Islet of Langerhans (tissue), 1 donor: ENCODE results near the gene PRELP.
"Not testable (repeated sequence)": the region's sequence is repeated elsewhere in the genome, so short reads cannot be mapped to it uniquely, and the experiment has no call there.

ENCODE experiments used
- FAIRE-seq: peaks from one replicate; lab custom pipeline; 2011; peaks lifted over from hg19 to GRCh38; lab: Jason Lieb, UNC

PRELP gene

GRCh38 chr1:203454986-203455471, 20.6 kb upstream of the PRELP start:
- FAIRE-seq = no peak

GRCh38 chr1:203455706-203456105, 19.9 kb upstream of the PRELP start:
- no peak for FAIRE-seq

- FAIRE-seq = no peak
Measured at GRCh38 chr1:203456577-203456976, 19.0 kb upstream of the PRELP start.

- no peak for FAIRE-seq
Measured at GRCh38 chr1:203458078-203458477, 17.5 kb upstream of the PRELP start.

- FAIRE-seq = no peak
Measured at GRCh38 chr1:203459671-203460201, 15.9 kb upstream of the PRELP start.

GRCh38 chr1:203461717-203462116, 13.9 kb upstream of the PRELP start:
- no peak for FAIRE-seq

GRCh38 chr1:203462143-203462542, 13.5 kb upstream of the PRELP start:
- no peak for FAIRE-seq

- no peak for FAIRE-seq
Measured at GRCh38 chr1:203462878-203463277, 12.7 kb upstream of the PRELP start.

- no peak for FAIRE-seq
Measured at GRCh38 chr1:203463469-203464062, 12.0 kb upstream of the PRELP start.

GRCh38 chr1:203464226-203464625, 11.4 kb upstream of the PRELP start:
- FAIRE-seq = no peak

- FAIRE-seq = no peak
Measured at GRCh38 chr1:203464743-203465142, 10.9 kb upstream of the PRELP start.

GRCh38 chr1:203465146-203465798, 10.3 kb upstream of the PRELP start:
- FAIRE-seq = no peak

GRCh38 chr1:203465948-203466347, 9.7 kb upstream of the PRELP start:
- FAIRE-seq = no peak

- FAIRE-seq = not testable (repeated sequence)
Measured at GRCh38 chr1:203466906-203467549, 8.6 kb upstream of the PRELP start.

- no peak for FAIRE-seq
Measured at GRCh38 chr1:203467550-203467921, 8.1 kb upstream of the PRELP start.

- FAIRE-seq = no peak
Measured at GRCh38 chr1:203468326-203468725, 7.3 kb upstream of the PRELP start.

- no peak for FAIRE-seq
Measured at GRCh38 chr1:203470240-203470639, 5.4 kb upstream of the PRELP start.

GRCh38 chr1:203471841-203472240, 3.8 kb upstream of the PRELP start:
- FAIRE-seq = no peak

GRCh38 chr1:203473281-203473680, 2.3 kb upstream of the PRELP start:
- FAIRE-seq = no peak

GRCh38 chr1:203473781-203474305, 1.8 kb upstream of the PRELP start:
- no peak for FAIRE-seq

- no peak for FAIRE-seq
Measured at GRCh38 chr1:203476216-203476814, 709 bp downstream of the PRELP start.

GRCh38 chr1:203477748-203478147, 2.1 kb downstream of the PRELP start:
- FAIRE-seq = no peak

GRCh38 chr1:203478231-203478630, 2.6 kb downstream of the PRELP start:
- no peak for FAIRE-seq
